Muscle layer of duodenum (tissue), 2 donors: ENCODE data around the gene C2orf72.

Experiments used
- H3K27ac ChIP-seq: one replicate; pipeline ENCODE4 v1.7.0; 2013; ENCODE audit warnings: mild to moderate bottlenecking, low read length
- H3K27me3 ChIP-seq: one replicate; pipeline ENCODE4 v1.7.0; 2013; ENCODE audit warnings: low read depth, mild to moderate bottlenecking, control low read depth, low read length
- H3K36me3 ChIP-seq, 2 donors: one replicate each; pipeline ENCODE4 v1.7.0; 2013; ENCODE audit warnings: low read length in 2 of 2, control low read depth in 1 of 2, mild to moderate bottlenecking in 1 of 2; ENCODE audit not compliant: insufficient read depth in 2 of 2, control insufficient read depth in 1 of 2
- H3K4me1 ChIP-seq, 2 donors: one replicate each; pipeline ENCODE4 v1.7.0; 2013; ENCODE audit warnings: low read length in 2 of 2, mild to moderate bottlenecking in 2 of 2, control low read depth in 1 of 2, moderate library complexity in 1 of 2; ENCODE audit not compliant: insufficient read depth in 2 of 2, control insufficient read depth in 1 of 2
- H3K4me3 ChIP-seq, 2 donors: one replicate each; pipeline ENCODE4 v1.7.0; 2013; ENCODE audit warnings: low read length in 2 of 2, low read depth in 1 of 2, mild to moderate bottlenecking in 1 of 2
- H3K9me3 ChIP-seq, 2 donors: one replicate each; pipeline ENCODE4 v1.7.0; 2013; ENCODE audit warnings: low read length in 2 of 2, control low read depth in 1 of 2, mild to moderate bottlenecking in 1 of 2; ENCODE audit not compliant: control insufficient read depth in 1 of 2
- donor health status: healthy.

C2orf72 gene

DNA sequence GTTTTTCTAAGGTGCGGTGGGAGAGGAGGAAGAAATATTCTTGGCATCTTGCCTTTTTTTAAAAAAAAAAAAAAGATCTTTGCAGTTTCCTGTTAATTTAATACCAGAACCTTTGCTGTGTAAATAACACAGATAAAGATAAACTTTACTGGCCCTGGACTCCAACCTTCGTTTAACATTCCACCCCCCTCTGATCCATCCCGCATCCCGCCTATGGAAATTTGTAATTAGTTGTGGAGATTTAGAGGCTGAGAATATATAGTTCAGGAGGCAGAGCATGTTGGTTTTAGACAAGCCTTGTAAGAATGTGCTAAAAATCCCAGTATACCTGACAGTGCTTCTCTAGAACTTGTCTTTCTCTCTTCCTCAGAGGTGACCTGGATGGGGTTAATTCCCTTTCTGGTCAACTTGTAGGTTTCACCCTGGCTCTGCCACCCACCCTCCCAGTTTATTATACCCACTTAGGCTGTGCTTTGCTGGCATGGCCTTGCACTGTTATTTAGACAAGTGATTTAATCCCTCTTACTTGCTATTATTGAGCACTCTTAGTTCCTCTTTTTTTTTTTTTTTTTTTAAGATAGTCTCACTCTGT, 2.9 kb upstream of the C2orf72 start:
- Histone ChIP-seq H3K4me1 (peaks cover 0 to 6% of the 10 kb centered on the region in 2 donors), H3K27ac (no peak overlapping the region), H3K9me3 (peaks cover 0 to 4% of the 10 kb centered on the region in 2 donors), H3K36me3 (no peaks in the 10 kb centered on the region), H3K27me3 (peaks cover 7% of the 10 kb centered on the region), H3K4me3 (no peak overlapping the region)

DNA sequence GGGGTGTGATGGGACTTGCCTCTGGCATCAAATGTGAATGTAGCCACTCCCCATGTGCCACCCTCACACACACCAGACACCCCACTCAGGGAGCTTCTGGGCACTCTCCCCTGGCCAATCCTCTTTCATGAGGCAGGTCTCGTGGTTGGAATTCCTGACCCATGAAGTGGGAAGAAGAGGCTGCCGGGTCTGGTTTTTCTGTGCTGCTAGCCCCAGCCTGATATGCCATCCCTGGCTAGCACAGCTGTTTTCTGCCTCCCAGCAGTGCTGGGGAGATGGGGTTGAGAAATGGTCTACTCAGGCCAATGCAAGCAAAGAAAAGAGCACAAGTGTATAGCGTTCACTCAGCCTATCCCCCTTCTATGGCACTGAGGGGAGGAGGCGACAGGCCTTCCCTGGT, 1.2 kb upstream of the C2orf72 start:
- Histone ChIP-seq H3K27me3 (peaks cover 7% of the 10 kb centered on the region), H3K4me1 (peaks cover 0 to 6% of the 10 kb centered on the region in 2 donors), H3K9me3 (peaks cover 0 to 3% of the 10 kb centered on the region in 2 donors), H3K36me3 (no peaks in the 10 kb centered on the region), H3K27ac (no peak overlapping the region), H3K4me3 (no peak overlapping the region)

GRCh38 chr2:231036578-231037106, 681 bp upstream of the C2orf72 start:
- H3K4me3 ChIP-seq: no peak overlapping the region
- H3K27ac ChIP-seq: no peak overlapping the region
- peaks cover 7% of the 10 kb centered on the region for H3K27me3 ChIP-seq
- H3K9me3 ChIP-seq: no peaks in the 10 kb centered on the region
- peaks cover 0 to 6% of the 10 kb centered on the region in 2 donors for H3K4me1 ChIP-seq
- H3K36me3 ChIP-seq: no peaks in the 10 kb centered on the region

GRCh38 chr2:231037731-231038482, 584 bp downstream of the C2orf72 start:
- H3K36me3 ChIP-seq: no peaks in the 10 kb centered on the region
- peaks cover 7% of the 10 kb centered on the region for H3K27me3 ChIP-seq
- no peaks in the 10 kb centered on the region for H3K9me3 ChIP-seq
- peaks cover 0 to 6% of the 10 kb centered on the region in 2 donors for H3K4me1 ChIP-seq
- no peak overlapping the region for H3K27ac ChIP-seq
- H3K4me3 ChIP-seq: peak overlapping the region; percentile 37 to 46

DNA sequence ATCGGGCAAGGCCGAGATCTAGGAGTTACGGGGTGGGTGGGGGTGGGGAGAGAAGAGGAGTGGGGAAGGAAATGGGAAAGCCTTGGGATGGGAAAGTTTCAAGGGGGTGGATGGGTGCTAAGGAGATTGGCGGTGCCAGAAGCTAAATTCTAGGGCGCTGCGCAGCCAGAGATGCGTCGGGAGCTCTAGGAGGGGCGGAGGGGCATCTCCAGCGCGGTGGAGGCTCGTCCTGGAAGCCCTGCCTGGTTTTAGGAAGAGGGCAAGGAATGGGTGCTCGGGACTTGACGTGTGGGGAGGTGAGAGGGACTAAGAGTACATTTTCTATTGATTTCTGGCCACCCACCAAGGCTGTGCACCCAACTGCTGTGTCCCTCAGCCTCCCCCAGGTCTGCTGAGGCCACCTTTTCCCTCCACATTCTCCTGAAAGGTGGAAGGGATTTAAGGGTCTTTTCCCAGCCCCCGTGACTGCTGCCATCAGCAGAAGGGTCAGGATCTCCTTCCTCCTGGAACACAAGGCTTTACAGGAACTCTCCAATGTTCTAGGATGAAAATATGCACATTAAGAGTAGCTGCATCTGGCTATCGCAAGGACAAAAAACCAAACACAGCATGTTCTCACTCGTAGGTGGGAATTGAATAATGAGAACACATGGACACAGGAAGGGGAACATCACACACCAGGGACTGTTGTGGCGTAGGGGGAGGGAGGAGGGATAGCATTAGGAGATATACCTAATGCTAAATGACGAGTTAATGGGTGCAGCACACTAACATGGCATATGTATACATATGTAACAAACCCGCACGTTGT, 1.4 kb downstream of the C2orf72 start:
- Histone ChIP-seq H3K4me1 (peaks cover 0 to 6% of the 10 kb centered on the region in 2 donors), H3K27me3 (peaks cover 7% of the 10 kb centered on the region), H3K27ac (no peak overlapping the region), H3K4me3 (peak overlapping the region; percentile 37 to 46), H3K36me3 (no peaks in the 10 kb centered on the region), H3K9me3 (no peaks in the 10 kb centered on the region)

DNA sequence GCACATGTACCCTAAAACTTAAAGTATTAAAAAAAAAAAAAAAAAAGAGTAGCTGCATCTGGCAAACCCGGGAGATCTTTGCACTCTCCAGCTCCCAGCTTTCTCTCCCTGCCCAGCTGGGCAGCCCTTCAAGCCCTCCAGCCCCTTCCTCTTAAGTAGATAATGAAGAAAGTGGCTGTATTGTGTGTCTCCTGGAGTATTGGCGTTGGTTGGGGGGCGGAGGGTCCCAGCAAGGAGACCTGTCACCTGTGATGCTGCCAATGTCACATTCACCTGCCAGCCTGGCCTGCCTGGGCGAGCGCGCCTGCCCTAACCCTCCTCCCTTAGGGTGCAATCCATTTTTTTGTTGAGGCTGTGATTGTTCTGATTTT, 2.0 kb downstream of the C2orf72 start:
- H3K9me3 ChIP-seq: no peaks in the 10 kb centered on the region
- H3K27ac ChIP-seq: no peak overlapping the region
- H3K27me3 ChIP-seq: peaks cover 7% of the 10 kb centered on the region
- H3K4me1 ChIP-seq: peaks cover 0 to 6% of the 10 kb centered on the region in 2 donors
- H3K4me3 ChIP-seq: no peak overlapping the region
- no peaks in the 10 kb centered on the region for H3K36me3 ChIP-seq

GRCh38 chr2:231039821-231040364, 2.6 kb downstream of the C2orf72 start:
- Histone ChIP-seq H3K27ac (no peak overlapping the region), H3K36me3 (no peaks in the 10 kb centered on the region), H3K4me3 (no peak overlapping the region), H3K4me1 (peaks cover 0 to 6% of the 10 kb centered on the region in 2 donors), H3K27me3 (peaks cover 7% of the 10 kb centered on the region), H3K9me3 (no peaks in the 10 kb centered on the region)

GRCh38 chr2:231041061-231041689, 3.9 kb downstream of the C2orf72 start:
- no peaks in the 10 kb centered on the region for H3K36me3 ChIP-seq

DNA sequence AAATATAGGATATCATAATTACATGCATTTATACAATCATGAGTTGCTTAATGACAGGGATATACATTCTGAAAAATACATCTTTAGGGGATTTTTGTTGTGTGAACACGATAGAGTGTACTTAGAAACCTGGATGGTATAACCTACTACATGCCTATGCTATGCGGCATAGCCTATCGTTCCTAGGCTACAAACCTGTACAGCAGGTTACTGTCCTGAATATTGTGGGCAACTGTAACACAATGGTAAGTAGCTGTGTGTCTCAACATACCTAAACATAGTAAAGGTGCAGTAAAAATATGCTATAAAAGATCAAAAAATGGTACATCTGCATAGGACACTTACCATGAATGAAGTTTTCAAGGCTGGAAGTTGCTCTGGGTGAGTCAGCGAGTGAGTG, 6.5 kb downstream of the C2orf72 start:
- no peaks in the 10 kb centered on the region for H3K27me3 ChIP-seq
- H3K9me3 ChIP-seq: no peaks in the 10 kb centered on the region
- no peaks in the 10 kb centered on the region for H3K36me3 ChIP-seq
- no peak overlapping the region for H3K27ac ChIP-seq
- no peak overlapping the region for H3K4me3 ChIP-seq
- no peaks in the 10 kb centered on the region for H3K4me1 ChIP-seq

More at GRCh38 chr2:231041061-231041689, 3.9 kb downstream of the C2orf72 start:
- no peak overlapping the region for H3K27ac ChIP-seq
- no peaks in the 10 kb centered on the region for H3K9me3 ChIP-seq
- H3K4me3 ChIP-seq: no peak overlapping the region
- peaks cover 3% of the 10 kb centered on the region for H3K27me3 ChIP-seq
- H3K4me1 ChIP-seq: peaks cover 0 to 6% of the 10 kb centered on the region in 2 donors

DNA sequence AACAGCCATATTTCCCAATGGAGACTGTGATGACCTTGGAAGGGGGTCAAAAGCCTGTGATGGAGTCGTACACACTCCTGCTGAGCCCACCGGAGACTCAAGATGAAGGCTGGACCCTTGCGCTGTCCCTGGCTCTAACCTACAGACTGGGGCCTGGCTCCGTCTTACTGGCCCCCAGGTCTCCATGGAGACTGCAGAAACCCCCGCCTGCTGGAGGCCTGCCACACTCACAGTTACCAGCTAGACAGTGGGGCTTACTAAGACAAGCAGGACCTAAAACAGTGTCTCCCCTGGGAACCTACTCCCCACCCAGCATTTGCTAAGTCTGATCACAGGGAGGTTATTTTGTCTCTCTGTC, 9.6 kb downstream of the C2orf72 start:
- Histone ChIP-seq H3K9me3 (no peaks in the 10 kb centered on the region), H3K36me3 (no peaks in the 10 kb centered on the region), H3K27me3 (no peaks in the 10 kb centered on the region), H3K27ac (no peak overlapping the region), H3K4me1 (no peaks in the 10 kb centered on the region), H3K4me3 (no peak overlapping the region)
